ENCODE measurements around the gene CTSZ. TPM values are rescaled to one million over a fixed set of nuclear protein-coding genes. Genes with fewer than 3 reads are reported as not detected.

Gene CTSZ
- total RNA-seq, 4 donors from 2014 or later: 22.3 to 89.7 (median 57.2) TPM

GRCh38 chr20:59027741-59028320 is 20.8 kb upstream of the CTSZ start:
- no peak overlapping the region for H3K27ac ChIP-seq
- no peak for DNase-seq
- 78% methylated on average over 8 of the region's 8 CpGs for WGBS, 2 donors
- H3K27me3 ChIP-seq: no peaks in the 10 kb centered on the region
- H3K4me1 ChIP-seq: peaks cover 20 to 55% (median 30%) of the 10 kb centered on the region in 3 donors
- intact Hi-C loops (cut with DNase I): no loop called here
- TF ChIP-seq POLR2A (IDR thresholded peaks at IDR 0.05) (no peak), CTCF (IDR thresholded peaks at IDR 0.05) (no peak)
- no peaks in the 10 kb centered on the region for H3K9me3 ChIP-seq
- H3K36me3 ChIP-seq: peaks cover 0 to 76% (median 26%) of the 10 kb centered on the region in 3 donors
- H3K4me3 ChIP-seq: no peak overlapping the region

- DNase-seq: no peak
- no peaks in the 10 kb centered on the region for H3K27me3 ChIP-seq
- intact Hi-C loops (cut with DNase I): no loop called here
- H3K4me1 ChIP-seq: peaks cover 20 to 52% (median 30%) of the 10 kb centered on the region in 3 donors
- H3K4me3 ChIP-seq: no peak overlapping the region
- no peaks in the 10 kb centered on the region for H3K9me3 ChIP-seq
- peaks cover 0 to 83% (median 26%) of the 10 kb centered on the region in 3 donors for H3K36me3 ChIP-seq
- H3K27ac ChIP-seq: no peak overlapping the region
- WGBS, 2 donors: 66 to 76% methylated on average over 3 of the region's 5 CpGs
- no peak for TF ChIP-seq POLR2A (IDR thresholded peaks at IDR 0.05)
- no peak for TF ChIP-seq CTCF (IDR thresholded peaks at IDR 0.05)
These were observed 20.1 kb upstream of the CTSZ start for GRCh38 chr20:59026904-59027740.

- intact Hi-C loops (cut with DNase I): no loop called here
- H3K36me3 ChIP-seq: peaks cover 0 to 91% (median 26%) of the 10 kb centered on the region in 3 donors
- no peak for DNase-seq
- WGBS, 2 donors: 88 to 92% methylated on average over 4 of the region's 4 CpGs
- no peak overlapping the region for H3K4me3 ChIP-seq
- no peak for TF ChIP-seq CTCF (IDR thresholded peaks at IDR 0.05)
- TF ChIP-seq POLR2A (IDR thresholded peaks at IDR 0.05): no peak
- H3K27me3 ChIP-seq: no peaks in the 10 kb centered on the region
- H3K27ac ChIP-seq: no peak overlapping the region
- peaks cover 13 to 44% (median 22%) of the 10 kb centered on the region in 3 donors for H3K4me1 ChIP-seq
- H3K9me3 ChIP-seq: no peaks in the 10 kb centered on the region
These were observed 18.5 kb upstream of the CTSZ start for GRCh38 chr20:59025511-59025910.

- 64 to 89% methylated on average over 2 of the region's 2 CpGs for WGBS, 2 donors
- TF ChIP-seq POLR2A (IDR thresholded peaks at IDR 0.05): no peak
- TF ChIP-seq CTCF (IDR thresholded peaks at IDR 0.05): no peak
- H3K36me3 ChIP-seq: peaks cover 0 to 87% (median 26%) of the 10 kb centered on the region in 3 donors
- intact Hi-C loops (cut with DNase I): no loop called here
- H3K27me3 ChIP-seq: no peaks in the 10 kb centered on the region
- no peak for DNase-seq
- H3K27ac ChIP-seq: no peak overlapping the region
- no peaks in the 10 kb centered on the region for H3K9me3 ChIP-seq
- peaks cover 12 to 41% (median 19%) of the 10 kb centered on the region in 3 donors for H3K4me1 ChIP-seq
- H3K4me3 ChIP-seq: no peak overlapping the region
These were observed 18.0 kb upstream of the CTSZ start for GRCh38 chr20:59025086-59025485.

- no peaks in the 10 kb centered on the region for H3K9me3 ChIP-seq
- H3K27me3 ChIP-seq: no peaks in the 10 kb centered on the region
- intact Hi-C loops (cut with DNase I): no loop called here
- H3K4me3 ChIP-seq: no peak overlapping the region
- H3K4me1 ChIP-seq: peaks cover 2 to 32% (median 10%) of the 10 kb centered on the region in 3 donors
- H3K27ac ChIP-seq: no peak overlapping the region
- TF ChIP-seq CTCF (IDR thresholded peaks at IDR 0.05): no peak
- TF ChIP-seq POLR2A (IDR thresholded peaks at IDR 0.05): no peak
- peaks cover 0 to 78% (median 24%) of the 10 kb centered on the region in 3 donors for H3K36me3 ChIP-seq
- 96 to 98% methylated on average over 14 to 16 of the region's 24 CpGs for WGBS, 2 donors
- no peak for DNase-seq
These were observed 17.1 kb upstream of the CTSZ start for GRCh38 chr20:59024111-59024530.
